ENCODE results near the gene CDC42BPA.
"Not testable (repeated sequence)": the region's sequence is repeated elsewhere in the genome, so short reads cannot be mapped to it uniquely, and the experiment has no call there.

Gene CDC42BPA

GRCh38 chr1:227111782-227112181 lies 206.5 kb downstream of the CDC42BPA start:
- no peak overlapping the region for H3K4me3 ChIP-seq (ENCODE audit: low read depth in 1 of 2, low read length in 1 of 2)
- no peak overlapping the region for H3K27ac ChIP-seq
- H3K36me3 ChIP-seq, result no peaks in the 10 kb centered on the region
- no peaks in the 10 kb centered on the region for H3K27me3 ChIP-seq
- H3K9me3 ChIP-seq, result no peaks in the 10 kb centered on the region
- no peaks in the 10 kb centered on the region for H3K4me1 ChIP-seq (ENCODE audit: control insufficient read depth in 1 of 2, insufficient read depth in 1 of 2, low read depth in 1 of 2, low read length in 1 of 2)
- TF ChIP-seq CTCF (IDR thresholded peaks at IDR 0.05), result no peak

GRCh38 chr1:227105291-227105690 lies 213.0 kb downstream of the CDC42BPA start:
- not testable (repeated sequence) for H3K27ac ChIP-seq; H3K9me3 ChIP-seq; H3K27me3 ChIP-seq; H3K4me3 ChIP-seq (ENCODE audit: low read depth in 1 of 2, low read length in 1 of 2); H3K4me1 ChIP-seq (ENCODE audit: control insufficient read depth in 1 of 2, insufficient read depth in 1 of 2, low read depth in 1 of 2, low read length in 1 of 2); H3K36me3 ChIP-seq

- no peaks in the 10 kb centered on the region for H3K36me3 ChIP-seq
- no peak for TF ChIP-seq CTCF (IDR thresholded peaks at IDR 0.05)
- no peaks in the 10 kb centered on the region for H3K27me3 ChIP-seq
- no peaks in the 10 kb centered on the region for H3K4me1 ChIP-seq (ENCODE audit: control insufficient read depth in 1 of 2, insufficient read depth in 1 of 2, low read depth in 1 of 2, low read length in 1 of 2)
- H3K4me3 ChIP-seq (ENCODE audit: low read depth in 1 of 2, low read length in 1 of 2), result no peak overlapping the region
- no peaks in the 10 kb centered on the region for H3K9me3 ChIP-seq
- H3K27ac ChIP-seq, result no peak overlapping the region
Measured at GRCh38 chr1:227102056-227102455, 216.2 kb downstream of the CDC42BPA start.

- TF ChIP-seq CTCF (IDR thresholded peaks at IDR 0.05), result no peak
- H3K27ac ChIP-seq, result no peak overlapping the region
- H3K4me3 ChIP-seq (ENCODE audit: low read depth in 1 of 2, low read length in 1 of 2), result no peak overlapping the region
- no peaks in the 10 kb centered on the region for H3K36me3 ChIP-seq
- no peaks in the 10 kb centered on the region for H3K9me3 ChIP-seq
- no peaks in the 10 kb centered on the region for H3K27me3 ChIP-seq
- no peaks in the 10 kb centered on the region for H3K4me1 ChIP-seq (ENCODE audit: control insufficient read depth in 1 of 2, insufficient read depth in 1 of 2, low read depth in 1 of 2, low read length in 1 of 2)
Measured at GRCh38 chr1:227094249-227094966, 223.9 kb downstream of the CDC42BPA start.

- no peaks in the 10 kb centered on the region for H3K9me3 ChIP-seq
- H3K27ac ChIP-seq, result no peak overlapping the region
- no peaks in the 10 kb centered on the region for H3K36me3 ChIP-seq
- no peak for TF ChIP-seq CTCF (IDR thresholded peaks at IDR 0.05)
- no peaks in the 10 kb centered on the region for H3K27me3 ChIP-seq
- no peaks in the 10 kb centered on the region for H3K4me1 ChIP-seq (ENCODE audit: control insufficient read depth in 1 of 2, insufficient read depth in 1 of 2, low read depth in 1 of 2, low read length in 1 of 2)
- no peak overlapping the region for H3K4me3 ChIP-seq (ENCODE audit: low read depth in 1 of 2, low read length in 1 of 2)
Measured at GRCh38 chr1:227093309-227093708, 225.0 kb downstream of the CDC42BPA start.

- Histone ChIP-seq H3K4me3 (ENCODE audit: low read depth in 1 of 2, low read length in 1 of 2) (no peak overlapping the region), H3K27me3 (no peaks in the 10 kb centered on the region)
- no peak for TF ChIP-seq CTCF (IDR thresholded peaks at IDR 0.05)
Measured at GRCh38 chr1:227092069-227092468, 226.2 kb downstream of the CDC42BPA start.

More at GRCh38 chr1:227092069-227092468, 226.2 kb downstream of the CDC42BPA start:
- H3K36me3 ChIP-seq, result no peaks in the 10 kb centered on the region
- no peaks in the 10 kb centered on the region for H3K4me1 ChIP-seq (ENCODE audit: control insufficient read depth in 1 of 2, insufficient read depth in 1 of 2, low read depth in 1 of 2, low read length in 1 of 2)
- H3K9me3 ChIP-seq, result no peaks in the 10 kb centered on the region
- no peak overlapping the region for H3K27ac ChIP-seq
